HL-60/S4 treated with retinoic acid at 250 ng/mL for 4 days and 3 days (cell line): ENCODE results near the gene SHROOM2.

Source experiments
- in situ Hi-C: fragments of 300-500 bp; cut with MboI; formaldehyde crosslinking; loops from 2 replicates; pipeline ENCODE4 v1.7.0; 2022; ENCODE audit warnings: low sequenced_read_pairs

The SHROOM2 gene

DNA sequence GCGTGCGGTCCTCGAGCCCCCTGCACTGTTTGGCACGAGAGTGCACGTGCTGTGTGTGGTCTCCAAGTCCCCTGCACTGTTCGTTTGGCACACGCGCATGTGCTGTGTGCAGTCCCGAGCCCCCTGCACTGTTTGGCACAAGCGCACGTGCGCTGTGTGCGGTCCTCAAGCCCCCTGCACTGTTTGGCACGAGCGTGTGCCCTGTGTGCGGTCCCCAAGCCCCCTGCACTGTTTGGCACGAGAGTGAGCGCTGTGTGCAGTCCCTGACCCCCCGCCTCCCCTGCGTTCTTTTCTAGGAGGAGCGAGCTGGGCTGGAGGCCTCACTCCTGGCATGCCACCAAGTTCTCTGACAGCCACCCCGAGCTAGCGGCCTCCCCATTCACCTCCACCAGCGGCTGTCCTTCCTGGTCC lies 104.5 kb downstream of the SHROOM2 start:
- in situ Hi-C loops: no loop called here

DNA sequence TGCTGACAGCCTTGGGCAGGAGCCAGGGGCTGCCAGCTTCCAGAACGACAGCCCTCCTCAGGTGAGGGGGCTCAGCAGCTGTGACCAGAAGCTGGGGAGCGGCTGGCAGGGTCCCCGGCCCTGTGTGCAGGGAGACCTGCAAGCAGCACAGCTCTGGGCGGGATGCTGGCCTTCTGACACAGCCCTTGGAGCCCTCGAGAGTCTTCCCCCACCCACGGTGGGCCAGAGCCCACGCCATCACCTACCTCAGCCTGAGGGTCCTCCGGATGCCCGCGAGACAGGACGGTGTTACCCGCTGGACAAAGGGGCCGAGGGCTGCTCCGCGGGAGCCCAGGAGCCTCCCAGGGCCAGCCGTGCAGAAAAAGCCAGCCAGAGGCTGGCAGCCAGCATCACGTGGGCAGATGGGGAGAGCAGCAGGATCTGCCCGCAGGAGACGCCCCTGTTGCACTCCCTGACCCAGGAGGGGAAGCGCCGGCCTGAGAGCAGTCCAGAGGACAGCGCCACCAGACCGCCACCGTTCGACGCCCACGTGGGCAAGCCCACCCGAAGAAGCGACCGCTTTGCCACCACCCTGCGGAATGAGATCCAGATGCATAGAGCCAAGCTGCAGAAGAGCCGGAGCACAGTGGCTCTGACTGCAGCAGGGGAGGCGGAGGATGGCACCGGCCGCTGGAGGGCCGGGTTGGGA lies 109.1 kb downstream of the SHROOM2 start:
- in situ Hi-C loops: no loop called here

DNA sequence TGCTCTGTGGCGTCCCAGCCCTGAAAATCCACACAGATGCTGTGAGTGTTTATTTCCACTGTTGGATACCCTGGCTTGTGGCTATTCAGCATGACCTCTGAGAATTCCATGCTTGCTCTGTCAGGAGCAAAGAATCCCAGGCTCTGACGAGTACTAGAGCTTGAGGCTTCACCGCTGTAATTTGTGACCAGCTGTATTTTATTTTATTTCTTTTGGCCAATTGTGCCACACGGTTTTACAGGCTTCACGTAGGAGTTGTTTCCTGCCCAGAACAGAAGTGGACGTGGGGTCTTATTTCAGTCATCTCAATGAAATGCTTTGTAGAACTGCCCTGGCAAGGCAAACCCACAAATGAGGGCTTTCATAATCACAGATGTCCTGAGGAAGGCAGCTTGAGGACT lies 111.5 kb downstream of the SHROOM2 start:
- in situ Hi-C loops: no loop called here

DNA sequence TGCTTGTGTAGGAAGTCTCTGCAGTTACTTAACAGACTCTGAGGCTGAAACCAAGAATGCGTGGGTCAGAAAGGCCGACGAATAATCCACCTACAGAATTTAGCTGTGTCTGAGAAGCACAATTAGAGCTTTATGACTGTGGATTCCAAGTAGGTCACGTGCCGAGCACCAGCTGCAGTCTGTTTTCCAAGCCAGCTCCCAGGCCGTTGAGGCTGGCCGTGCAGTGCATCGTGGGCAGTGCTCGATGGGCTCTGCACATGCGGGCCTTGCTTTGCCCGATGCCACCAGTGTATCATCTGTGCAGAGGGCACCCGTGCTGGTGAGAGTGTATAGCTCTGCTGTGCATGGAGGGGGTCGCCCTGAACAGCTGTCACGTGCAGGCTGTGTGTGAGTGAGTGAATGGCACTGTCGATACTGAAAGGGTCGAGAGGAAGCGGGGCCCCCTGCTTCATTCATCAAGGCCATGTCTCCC lies 113.4 kb downstream of the SHROOM2 start:
- in situ Hi-C loops: no loop called here

DNA sequence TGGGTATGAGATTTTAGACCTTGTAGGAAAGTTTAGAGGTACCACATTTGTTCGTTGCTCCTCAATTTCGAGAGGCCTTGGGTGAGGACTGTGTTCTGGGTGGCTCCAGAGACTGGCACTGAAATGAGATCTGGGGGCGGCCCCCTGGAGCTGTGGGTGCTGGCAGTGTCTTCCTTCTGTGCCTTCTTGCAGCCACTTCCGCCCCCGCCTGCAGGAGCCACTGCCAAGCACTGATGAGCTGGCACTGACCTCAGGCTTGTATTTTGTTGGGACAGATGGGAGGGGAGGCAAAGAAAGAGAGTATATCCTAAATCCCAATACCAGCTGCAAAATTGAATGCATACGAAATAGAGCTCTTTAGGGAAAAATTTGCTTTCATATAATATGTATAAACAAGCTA lies 116.4 kb downstream of the SHROOM2 start:
- in situ Hi-C loops: no loop called here

DNA sequence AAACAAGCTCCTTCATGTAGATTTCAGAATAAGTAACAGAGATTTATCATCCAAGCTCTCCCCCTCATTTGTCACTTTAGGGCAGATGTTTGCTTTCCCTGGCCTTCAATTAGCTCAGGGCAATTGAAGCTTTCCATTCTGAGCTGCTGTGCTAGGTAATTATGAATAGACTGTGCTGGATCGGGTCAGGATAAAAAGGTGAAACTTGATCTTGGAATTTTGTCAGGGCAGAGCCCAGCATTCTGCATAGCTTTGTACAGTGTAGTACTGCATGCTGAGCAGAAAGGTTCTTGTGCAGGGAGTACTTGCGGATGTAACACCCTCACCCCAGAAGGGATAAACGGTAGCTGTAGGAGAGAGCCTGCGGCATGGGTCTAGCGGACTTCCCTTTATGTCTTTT lies 116.9 kb downstream of the SHROOM2 start:
- in situ Hi-C loops: no loop called here

DNA sequence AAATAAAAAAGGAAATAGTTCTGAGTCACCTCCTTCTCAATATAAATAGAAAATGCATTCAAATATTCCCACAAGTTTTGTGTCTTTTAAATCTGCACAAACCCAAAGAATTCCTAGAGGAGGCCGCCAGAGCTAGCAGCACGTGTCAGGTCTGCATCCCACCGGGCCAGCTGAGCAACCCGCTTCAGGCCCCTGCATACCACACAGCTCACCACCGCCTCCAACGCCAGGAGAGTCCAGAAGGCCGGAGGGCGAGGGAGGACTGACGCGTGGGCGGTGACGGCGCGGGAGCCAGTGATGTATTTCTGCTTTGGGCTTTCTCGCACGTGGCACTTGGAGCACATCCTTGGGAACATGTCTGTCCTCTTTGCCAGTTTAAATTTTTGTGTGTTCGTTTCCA lies 119.1 kb downstream of the SHROOM2 start:
- in situ Hi-C loops: no loop called here

DNA sequence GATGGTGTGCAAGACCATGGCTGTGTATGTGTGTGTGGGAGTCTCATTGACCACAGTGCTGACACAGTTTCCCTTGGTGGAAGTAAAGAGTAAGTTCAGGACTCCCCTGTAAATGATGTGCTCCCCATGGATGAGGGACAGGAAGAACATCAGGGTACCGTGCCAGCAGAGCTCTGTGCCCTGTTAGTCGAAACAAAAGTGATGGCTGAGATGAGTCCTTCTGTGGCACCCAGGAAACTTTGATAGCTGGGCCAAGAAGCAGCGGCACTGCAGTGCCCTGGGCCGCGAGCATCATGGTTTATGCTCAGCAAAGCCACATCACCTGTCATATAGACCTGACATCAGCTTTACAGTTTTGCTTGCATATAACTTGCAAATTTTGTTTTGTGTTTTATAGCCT lies 119.5 kb downstream of the SHROOM2 start:
- in situ Hi-C loops: no loop called here

DNA sequence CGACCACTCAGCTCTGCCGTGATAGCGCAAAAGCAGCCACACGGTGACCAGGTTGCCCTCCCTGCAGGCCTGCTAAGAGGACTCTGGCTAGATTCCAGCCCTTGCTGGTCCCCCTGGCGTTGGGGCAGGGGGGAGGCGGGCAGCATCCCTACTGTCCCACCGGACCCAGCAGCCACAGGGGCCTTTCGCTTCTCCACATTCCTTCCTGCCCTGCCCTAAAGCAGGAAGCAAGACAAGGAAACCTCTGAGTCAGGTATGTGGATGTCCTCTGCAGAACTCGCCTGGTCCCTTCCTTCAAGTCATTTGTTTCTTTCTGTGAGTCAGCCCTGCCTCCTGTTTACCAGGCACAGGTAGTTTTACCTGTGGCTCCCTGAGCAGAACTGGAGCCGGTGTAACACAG lies 120.7 kb downstream of the SHROOM2 start:
- in situ Hi-C loops: no loop called here

DNA sequence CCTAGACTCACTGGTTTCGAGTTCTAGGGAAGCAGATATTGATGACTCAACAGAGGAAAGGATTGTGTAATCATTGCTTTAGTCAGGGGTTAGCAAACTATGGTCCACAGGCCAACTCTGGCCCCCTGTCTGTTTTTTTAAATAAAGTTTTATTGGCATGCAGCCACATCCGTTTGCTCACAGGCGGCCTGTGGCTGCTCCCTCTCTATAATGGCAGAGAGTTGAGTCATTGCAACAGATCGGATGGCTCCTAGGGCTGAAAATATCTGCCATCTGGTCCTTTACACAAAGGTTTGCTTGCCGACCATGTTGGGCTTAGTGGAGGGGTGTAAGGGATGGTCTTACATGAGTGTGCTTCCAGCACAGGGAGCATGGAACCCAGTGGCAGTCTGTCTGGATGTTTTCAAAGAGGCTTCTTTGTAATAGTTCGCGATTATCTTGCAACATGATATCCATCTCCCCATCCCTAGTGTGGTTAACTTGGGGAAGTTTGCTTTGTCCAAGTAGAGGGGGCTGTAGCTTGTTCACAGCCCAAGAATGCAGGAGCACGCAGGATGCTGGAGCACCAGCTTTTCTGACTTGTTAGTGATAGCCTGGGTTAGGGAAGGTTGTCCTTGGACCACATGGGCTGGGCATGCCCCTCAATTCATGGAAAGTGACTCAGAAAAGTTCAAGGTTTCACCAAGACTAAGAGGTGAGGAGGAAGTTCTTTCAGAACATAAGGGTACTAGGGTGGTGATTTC lies 121.6 kb downstream of the SHROOM2 start:
- in situ Hi-C loops: no loop called here

DNA sequence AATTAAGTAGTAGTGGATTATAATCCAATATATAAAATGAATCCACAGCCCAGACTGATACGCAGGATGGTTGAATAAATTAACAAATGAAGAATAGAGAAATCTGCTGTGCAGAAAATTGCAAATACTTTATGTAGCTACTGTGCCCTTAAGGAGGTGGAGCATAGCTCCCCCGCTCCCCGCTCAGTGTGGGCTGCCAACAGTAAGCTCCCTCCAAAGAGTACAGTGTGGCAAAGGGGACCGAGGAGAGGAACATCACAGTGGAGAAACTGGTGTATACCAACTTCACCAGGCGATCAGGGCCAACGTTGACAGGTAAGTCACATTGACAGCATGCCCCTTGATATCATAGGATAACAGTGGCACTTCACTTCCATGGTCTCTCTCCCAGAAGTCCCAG lies 123.0 kb downstream of the SHROOM2 start:
- in situ Hi-C loops: no loop called here

DNA sequence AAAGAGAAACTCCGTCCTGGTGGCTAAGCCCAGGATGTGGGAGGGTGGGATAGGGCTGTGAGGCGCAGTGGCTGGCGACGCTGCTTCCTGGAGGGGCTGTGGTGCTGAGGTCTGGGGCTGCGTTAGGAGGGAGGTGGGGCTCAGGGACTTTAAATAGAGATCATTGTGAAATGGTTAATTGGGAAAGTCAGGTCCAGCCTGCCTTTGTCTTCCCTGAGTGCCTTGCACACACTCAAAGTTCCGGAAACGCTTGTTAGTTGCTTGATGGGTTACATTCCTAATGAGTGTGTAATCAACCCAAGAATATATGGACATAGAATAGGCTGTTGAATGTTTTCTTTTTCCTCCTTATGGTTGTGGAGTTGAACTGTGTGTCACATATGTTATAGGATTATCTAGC lies 125.3 kb downstream of the SHROOM2 start:
- in situ Hi-C loops: no loop called here

DNA sequence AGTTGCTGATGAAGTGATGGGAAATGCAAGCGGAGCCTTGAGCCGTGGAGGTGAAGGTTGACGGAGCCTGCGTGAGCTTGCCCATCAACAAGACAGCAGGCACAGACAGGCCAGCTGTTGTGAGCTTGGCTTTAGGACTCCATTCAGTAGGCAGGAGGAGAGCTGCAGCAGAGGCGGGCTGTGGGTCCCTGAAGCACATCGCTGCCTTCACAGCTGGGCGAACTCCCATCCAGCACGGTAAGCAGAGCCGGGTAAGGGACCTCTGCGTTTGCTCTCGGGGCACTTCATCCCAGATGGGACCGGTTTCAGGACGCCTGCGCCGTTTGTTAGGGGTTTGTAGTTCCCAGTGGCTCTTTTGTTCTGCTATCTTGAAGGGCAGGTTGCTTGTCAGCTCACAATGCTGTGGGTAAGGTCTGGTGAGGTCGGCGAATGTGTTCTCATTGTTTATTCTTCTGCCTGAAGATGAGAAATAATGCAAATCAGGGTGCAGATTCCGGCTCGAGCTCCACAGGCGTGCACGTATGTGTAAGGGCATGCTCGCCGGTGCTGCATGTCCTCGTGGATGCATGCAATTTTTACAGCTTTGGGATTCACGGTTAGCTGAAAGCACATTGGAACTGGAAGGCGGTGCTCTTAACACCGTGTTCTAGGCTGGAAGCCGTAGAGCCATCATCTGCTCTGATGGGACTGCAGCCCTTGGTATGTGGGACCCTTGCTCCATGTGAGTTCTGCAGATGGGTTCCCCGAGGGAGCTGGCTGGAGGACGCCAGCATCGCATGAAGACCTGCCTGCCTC lies 126.3 kb downstream of the SHROOM2 start:
- in situ Hi-C loops: no loop called here

DNA sequence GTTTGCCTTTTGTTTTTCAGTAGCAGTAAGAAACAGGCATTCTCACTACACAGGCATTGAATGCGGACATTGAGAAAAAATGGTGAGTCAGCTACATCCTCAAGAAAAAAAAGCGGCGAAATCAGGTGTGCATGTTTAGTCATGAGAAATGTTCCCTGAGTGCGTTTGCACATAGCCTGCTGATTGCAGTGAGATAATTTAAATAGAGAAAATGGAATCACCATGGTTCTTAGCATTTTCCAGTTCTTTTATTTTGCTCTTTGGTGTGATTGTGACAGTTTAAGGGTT lies 126.9 kb downstream of the SHROOM2 start:
- in situ Hi-C loops: no loop called here

DNA sequence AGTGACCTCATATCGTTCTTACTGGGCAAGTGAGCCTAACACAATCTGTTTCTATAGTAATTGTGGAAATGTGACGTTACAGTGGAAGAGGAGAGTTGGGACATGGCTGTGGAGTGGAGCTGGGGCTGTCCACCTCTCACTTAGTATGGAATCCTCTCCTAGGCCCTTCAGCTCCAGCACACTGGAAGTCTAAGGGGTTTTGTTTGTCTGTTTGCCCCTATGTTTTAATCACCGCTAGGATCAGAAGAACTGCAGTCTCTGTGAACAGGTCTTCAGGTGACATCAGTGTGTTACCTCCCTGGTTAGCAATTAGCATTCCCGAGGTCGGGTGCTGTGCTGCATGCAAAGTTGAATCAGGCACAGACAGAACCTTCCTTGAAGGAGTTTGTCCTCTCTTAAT lies 131.6 kb downstream of the SHROOM2 start:
- in situ Hi-C loops: no loop called here

DNA sequence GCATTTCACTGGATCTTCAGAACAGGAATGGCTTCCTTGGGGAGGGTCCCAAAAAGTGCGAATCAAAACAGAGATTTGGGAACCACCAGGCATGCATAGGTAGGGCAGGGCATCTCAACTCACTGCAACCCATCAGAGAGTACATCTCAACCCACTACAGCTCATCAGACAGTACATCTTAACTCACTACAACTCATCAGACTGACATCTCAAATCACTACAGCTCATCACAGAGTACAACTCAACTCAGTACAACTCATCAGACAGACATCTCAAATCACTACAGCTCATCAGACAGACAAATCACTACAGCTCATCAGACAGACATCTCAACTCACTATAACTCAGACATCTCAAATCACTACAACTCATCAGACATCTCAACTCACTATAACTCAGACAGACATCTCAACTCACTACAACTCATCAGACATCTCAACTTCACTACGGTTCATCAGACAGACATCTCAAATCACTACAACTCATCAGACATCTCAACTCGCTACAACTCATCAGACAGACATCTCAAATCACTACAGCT lies 133.5 kb downstream of the SHROOM2 start:
- in situ Hi-C loops: no loop called here

DNA sequence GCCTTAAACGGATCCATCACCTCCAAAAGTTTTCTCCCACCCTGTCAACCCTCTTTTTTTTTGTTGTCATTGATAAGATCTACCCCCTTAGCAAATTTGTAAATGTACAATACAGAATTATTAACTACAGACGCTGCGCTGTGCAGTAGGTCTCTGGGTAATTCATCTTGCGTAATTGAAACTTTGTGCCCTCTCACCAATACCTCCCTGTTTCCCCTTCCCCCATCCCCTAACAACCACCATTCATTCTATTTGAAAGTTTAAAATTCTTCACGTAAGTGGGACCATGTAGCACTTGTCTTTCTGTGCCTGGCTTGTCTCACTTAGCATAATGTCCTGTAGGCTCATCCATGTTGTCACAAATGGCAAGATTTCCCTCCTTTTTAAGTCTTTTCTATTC lies 135.2 kb downstream of the SHROOM2 start:
- in situ Hi-C loops: no loop called here

DNA sequence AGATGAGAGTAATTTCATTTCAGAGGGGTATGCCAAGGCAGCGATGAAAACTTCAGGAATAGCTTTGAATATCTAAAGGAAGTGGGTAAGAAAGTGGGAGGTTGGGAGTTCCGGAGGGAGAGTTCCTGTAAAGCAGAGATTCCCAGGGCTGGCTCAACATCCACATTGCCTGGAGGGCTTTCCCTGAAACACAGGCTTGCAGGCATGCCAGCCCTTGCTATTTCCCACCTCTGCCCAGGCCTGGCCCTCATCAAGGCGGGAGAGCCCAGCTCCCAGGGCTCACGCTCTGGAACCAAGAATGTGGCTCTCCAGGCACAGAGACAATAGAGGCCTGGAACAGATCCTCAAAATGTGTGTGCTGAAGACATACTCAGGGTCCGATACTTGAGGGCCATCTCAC lies 137.1 kb downstream of the SHROOM2 start:
- in situ Hi-C loops: no loop called here

DNA sequence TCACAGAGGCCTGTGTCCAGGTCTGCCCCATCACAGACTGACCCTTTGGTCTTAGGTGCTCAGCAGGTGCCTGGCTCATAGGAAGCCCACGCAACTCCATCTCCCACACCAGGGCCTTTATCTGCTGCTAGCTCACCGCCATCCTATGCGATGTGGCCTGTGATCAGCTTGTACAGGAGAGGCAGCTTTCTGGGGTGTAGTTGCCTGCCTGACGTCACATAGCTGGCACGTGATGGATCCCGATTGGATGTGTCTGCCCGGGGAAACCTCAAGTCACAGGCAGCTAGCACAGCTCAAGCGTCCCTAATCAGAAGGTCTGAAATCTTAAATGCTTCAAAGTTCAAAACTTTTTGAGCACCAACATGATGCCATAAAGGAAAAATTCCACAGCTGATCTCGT lies 139.8 kb downstream of the SHROOM2 start:
- in situ Hi-C loops: no loop called here

DNA sequence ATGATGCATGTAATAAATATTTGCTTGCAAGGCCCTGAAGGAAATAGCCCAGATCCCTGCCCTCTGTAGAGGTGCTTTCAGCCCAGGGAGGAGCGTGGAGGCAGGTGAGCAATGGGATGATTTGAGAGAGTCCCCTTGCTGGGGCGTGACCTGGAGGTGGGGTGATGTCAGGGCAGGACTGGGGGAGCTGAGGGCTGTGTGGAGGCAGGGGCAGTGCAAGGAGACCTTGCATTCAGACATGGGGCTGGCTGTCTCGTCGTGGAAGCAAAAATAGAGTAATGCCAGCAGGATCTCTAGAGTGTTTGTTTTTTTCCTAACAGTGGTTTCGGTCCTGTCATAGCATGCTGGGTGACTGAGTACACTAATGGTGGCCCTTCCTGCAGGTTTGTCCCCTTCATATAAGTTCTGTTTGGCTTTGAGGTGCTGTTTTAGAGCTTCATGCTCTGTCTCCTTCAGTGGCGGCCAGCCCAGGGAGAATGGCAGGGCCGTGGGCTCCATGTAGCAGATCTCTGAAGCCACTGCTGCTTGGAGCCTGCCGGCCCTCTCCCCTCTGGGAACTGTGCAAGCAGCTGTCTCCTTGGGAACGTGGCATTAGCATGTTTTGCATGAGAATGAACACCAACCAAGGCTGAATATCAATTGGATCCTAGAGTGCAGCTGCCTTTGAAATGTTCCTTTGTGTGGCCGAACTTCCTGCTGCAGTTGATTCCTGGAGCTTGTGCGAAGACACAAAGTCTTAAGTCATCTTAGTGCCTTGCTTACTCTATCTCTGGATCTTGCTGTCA lies 141.7 kb downstream of the SHROOM2 start:
- in situ Hi-C loops: no loop called here

DNA sequence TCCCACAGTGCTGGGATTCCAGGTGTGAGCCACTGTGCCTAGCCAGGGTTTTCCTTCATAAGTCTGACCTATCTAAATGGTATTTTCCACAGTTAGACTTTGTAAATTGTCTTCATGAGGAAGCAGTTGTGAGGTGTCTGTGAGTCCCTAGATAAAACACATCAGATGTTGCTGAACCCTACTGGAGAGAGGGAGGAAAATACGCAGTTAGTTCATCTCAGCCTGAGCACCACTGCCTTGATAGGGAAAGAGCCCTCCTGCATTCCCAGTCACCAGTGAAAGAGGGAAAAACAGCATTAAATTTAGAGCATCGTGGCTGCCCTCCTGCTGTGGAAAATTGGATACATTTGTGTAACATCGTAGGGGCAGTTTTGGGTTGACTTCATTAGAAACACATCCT lies 149.2 kb downstream of the SHROOM2 start:
- in situ Hi-C loops: no loop called here
